ENCODE results near the gene AKR1B1. TPM values are rescaled to one million over a fixed set of nuclear protein-coding genes. Genes with fewer than 3 reads are reported as not detected.

AKR1B1 gene
- polyA plus RNA-seq, 1 of the 3 experiments (the other 2 are of a cell fraction), result 216 TPM

GRCh38 chr7:134429481-134429880 lies 29.4 kb downstream of the AKR1B1 start (continued):
- no peak for TF ChIP-seq CTCF (IDR thresholded peaks at IDR 0.05)
- no peak for TF ChIP-seq TCF12 (IDR thresholded peaks at IDR 0.05)

DNA sequence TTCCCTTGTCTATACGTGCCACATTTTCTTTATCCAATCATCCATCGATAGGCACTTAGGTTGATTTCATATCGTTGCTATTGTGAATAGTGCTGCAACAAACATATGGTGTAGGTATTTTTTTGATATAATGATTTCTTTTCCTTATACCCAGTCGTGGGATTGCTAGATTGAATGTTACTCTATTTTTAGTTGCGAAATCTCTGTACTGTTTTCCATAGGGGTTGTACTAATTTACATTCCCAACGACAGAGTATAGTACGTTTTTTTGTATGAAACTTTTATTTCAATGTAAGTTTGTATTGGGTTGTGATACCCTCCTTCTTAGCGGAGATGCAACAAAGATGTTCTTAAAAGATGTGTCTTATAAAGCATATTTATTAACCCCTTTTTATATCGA lies 30.0 kb downstream of the AKR1B1 start:
- POLR2A ChIA-PET, result no interaction called here
- H3K9me3 ChIP-seq, result no peaks in the 10 kb centered on the region
- H3K4me3 ChIP-seq (ENCODE audit: low read depth in 2 of 2, low read length in 1 of 2), result no peak overlapping the region
- no peak overlapping the region for H3K9ac ChIP-seq
- H4K20me1 ChIP-seq (ENCODE audit: insufficient read depth), result no peaks in the 10 kb centered on the region
- H3K27me3 ChIP-seq (ENCODE audit: insufficient read depth), result no peaks in the 10 kb centered on the region
- WGBS (ENCODE audit: low lambda C conversion rate), result 86% methylated on average over 9 of the region's 9 CpGs
- H3K9me2 ChIP-seq, result no peaks in the 10 kb centered on the region
- H3K79me2 ChIP-seq (ENCODE audit: insufficient read depth), result no peaks in the 10 kb centered on the region
- H3F3A ChIP-seq (replicated peaks; ENCODE audit: insufficient read depth), result no peaks in the 10 kb centered on the region
- peaks cover 0 to 16% of the 10 kb centered on the region in 2 experiments; a peak in 1 of 4 replicates for H3K4me1 ChIP-seq (ENCODE audit: control insufficient read depth in 1 of 2, insufficient read depth in 2 of 2, low read depth in 1 of 2, low read length in 1 of 2)
- TF ChIP-seq MEF2A (IDR thresholded peaks at IDR 0.05; ENCODE audit: borderline replicate concordance, low read depth), result no peak
- no peak for TF ChIP-seq RFX5 (IDR thresholded peaks at IDR 0.05; ENCODE audit: low read length)
- no peak for TF ChIP-seq TAF1 (IDR thresholded peaks at IDR 0.05; ENCODE audit: borderline replicate concordance, low read depth, low read length)
- no peak for TF ChIP-seq TCF12 (IDR thresholded peaks at IDR 0.05)
- TF ChIP-seq FOSL2 (IDR thresholded peaks at IDR 0.05; ENCODE audit: borderline replicate concordance, low read depth), result no peak
- TF ChIP-seq YY1 (IDR thresholded peaks at IDR 0.05; ENCODE audit: low read depth), result no peak
- no peak for TF ChIP-seq SMC3 (IDR thresholded peaks at IDR 0.05; ENCODE audit: low read depth, low read length)
- TF ChIP-seq EZH2phosphoT487 (IDR thresholded peaks at IDR 0.05; ENCODE audit: borderline replicate concordance, low read depth), result no peak
- TF ChIP-seq NFIC (IDR thresholded peaks at IDR 0.05; ENCODE audit: borderline replicate concordance), result no peak
- no peak for TF ChIP-seq CTCF (IDR thresholded peaks at IDR 0.05)
- H3K36me3 ChIP-seq (replicated peaks in 1 of 2; ENCODE audit: control insufficient read depth in 1 of 2, insufficient read depth in 2 of 2, low read length in 1 of 2), result no peaks in the 10 kb centered on the region
- CTCF ChIA-PET, result interaction anchor here (0.8 to 2.7 kb wide), 10 partner anchors 8 to 218 kb away, joined by 3 to 30 read pairs (median 4); partner anchors contain the start of gene AKR1B1
- H3K4me2 ChIP-seq, result no peak overlapping the region
- DNase-seq, result no peak
- H2AFZ ChIP-seq (ENCODE audit: low read depth), result no peak overlapping the region
- H3K27ac ChIP-seq (ENCODE audit: low read depth in 2 of 2, low read length in 1 of 2), result no peak overlapping the region

GRCh38 chr7:134427896-134428295 lies 31.0 kb downstream of the AKR1B1 start:
- CTCF ChIA-PET, result interaction anchor here (0.6 to 2.1 kb wide), 9 partner anchors 16 to 1366 kb away, joined by 3 to 10 read pairs (median 4); partner anchors contain the start of gene AKR1B1
- H3K36me3 ChIP-seq (replicated peaks in 1 of 2; ENCODE audit: control insufficient read depth in 1 of 2, insufficient read depth in 2 of 2, low read length in 1 of 2), result no peaks in the 10 kb centered on the region
- H2AFZ ChIP-seq (ENCODE audit: low read depth), result no peak overlapping the region
- H4K20me1 ChIP-seq (ENCODE audit: insufficient read depth), result no peaks in the 10 kb centered on the region
- H3K9me2 ChIP-seq, result no peaks in the 10 kb centered on the region
- no peaks in the 10 kb centered on the region for H3K9me3 ChIP-seq
- H3K4me1 ChIP-seq (ENCODE audit: control insufficient read depth in 1 of 2, insufficient read depth in 2 of 2, low read depth in 1 of 2, low read length in 1 of 2), result peaks cover 0 to 12% of the 10 kb centered on the region in 2 experiments; a peak in 1 of 4 replicates
- H3K4me2 ChIP-seq, result no peak overlapping the region
- no peaks in the 10 kb centered on the region for H3F3A ChIP-seq (replicated peaks; ENCODE audit: insufficient read depth)
- H3K27me3 ChIP-seq (ENCODE audit: insufficient read depth), result no peaks in the 10 kb centered on the region
- H3K4me3 ChIP-seq (ENCODE audit: low read depth in 2 of 2, low read length in 1 of 2), result no peak overlapping the region
- no peaks in the 10 kb centered on the region for H3K79me2 ChIP-seq (ENCODE audit: insufficient read depth)
- TF ChIP-seq USF1 (IDR thresholded peaks at IDR 0.05; ENCODE audit: borderline replicate concordance, low read depth) (no peak), RCOR1 (IDR thresholded peaks at IDR 0.05; ENCODE audit: low read length) (no peak), MXI1 (IDR thresholded peaks at IDR 0.05; ENCODE audit: low read depth, low read length) (no peak), SIN3A (IDR thresholded peaks at IDR 0.05; ENCODE audit: borderline replicate concordance, low read depth, low read length) (no peak), IRF3 (IDR thresholded peaks at IDR 0.05; ENCODE audit: low read depth, low read length) (no peak), CHD2 (IDR thresholded peaks at IDR 0.05; ENCODE audit: low read length, partially characterized antibody) (no peak), EZH2phosphoT487 (IDR thresholded peaks at IDR 0.05; ENCODE audit: borderline replicate concordance, low read depth) (no peak), FOSL2 (IDR thresholded peaks at IDR 0.05; ENCODE audit: borderline replicate concordance, low read depth) (no peak)
- WGBS (ENCODE audit: low lambda C conversion rate), result 60% methylated on average over 2 of the region's 2 CpGs
- POLR2A ChIA-PET, result no interaction called here
- no peak overlapping the region for H3K27ac ChIP-seq (ENCODE audit: low read depth in 2 of 2, low read length in 1 of 2)
- DNase-seq, result no peak
- no peak overlapping the region for H3K9ac ChIP-seq

All from SK-N-SH (cell line).